Central memory CD8-positive, alpha-beta T cell (primary cell): ENCODE measurements around the gene TMEM132D.

ENCODE experiments used
- ATAC-seq: fragments of 150-1000 bp; cut with Tn5 transposase; replicated peaks from 2 replicates; pipeline ENCODE4 v1.10.0; 2022; ENCODE audit warnings: mild to moderate bottlenecking, moderate FRiP score, moderate number of reproducible peaks; ENCODE audit not compliant: poor library complexity, severe bottlenecking; ENCODE audit errors: extremely low read depth
- DNase-seq, 2 donors: peaks; one replicate each; pipeline ENCODE4 v3.0.0; 2021; ENCODE audit warnings: low spot score in 2 of 2
- H3K27ac Mint-ChIP-seq: one replicate; pipeline ENCODE4 v1.8.0; 2022; ENCODE audit warnings: low read depth, mild to moderate bottlenecking, moderate library complexity, mixed read lengths
- H3K27me3 Mint-ChIP-seq: one replicate; pipeline ENCODE4 v1.8.0; 2022; ENCODE audit warnings: mixed read lengths
- H3K36me3 Mint-ChIP-seq: one replicate; pipeline ENCODE4 v1.8.0; 2022; ENCODE audit warnings: mild to moderate bottlenecking, moderate library complexity, mixed read lengths; ENCODE audit not compliant: insufficient read depth
- H3K4me1 Mint-ChIP-seq: one replicate; pipeline ENCODE4 v1.8.0; 2022; ENCODE audit warnings: mixed read lengths
- H3K4me3 Mint-ChIP-seq: one replicate; pipeline ENCODE4 v1.8.0; 2022; ENCODE audit warnings: mild to moderate bottlenecking, moderate library complexity, mixed read lengths
- H3K9me3 Mint-ChIP-seq: one replicate; pipeline ENCODE4 v1.8.0; 2022; ENCODE audit warnings: mixed read lengths

TMEM132D gene

DNA sequence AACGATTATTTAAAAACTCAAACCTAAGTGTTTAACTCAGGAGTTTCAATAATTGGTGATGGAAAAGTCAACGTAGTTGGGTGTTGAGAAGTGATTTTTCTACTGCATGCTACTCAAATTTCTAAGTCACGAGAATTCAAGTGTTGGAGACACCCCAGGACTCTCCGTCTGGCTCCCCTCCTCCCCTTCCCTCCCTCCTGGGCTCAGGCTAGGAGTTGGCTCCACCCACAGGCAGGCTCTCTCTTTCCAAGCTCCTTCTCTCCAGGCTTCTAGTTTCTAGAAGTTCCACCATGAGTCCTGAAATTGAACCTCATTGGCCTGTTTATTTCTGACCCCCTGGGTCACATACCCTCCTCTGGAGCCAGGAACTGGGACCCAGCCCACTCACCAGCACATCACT lies 73.0 kb downstream of the TMEM132D start:
- ATAC-seq (no peak), DNase-seq (no peak)
- Mint-ChIP-seq H3K9me3 (peaks cover 6% of the 10 kb centered on the region), H3K4me1 (no peaks in the 10 kb centered on the region), H3K4me3 (no peak overlapping the region), H3K27ac (no peak overlapping the region), H3K27me3 (no peaks in the 10 kb centered on the region), H3K36me3 (peaks cover 2% of the 10 kb centered on the region)

GRCh38 chr12:129827866-129828384 lies 75.9 kb downstream of the TMEM132D start:
- no peak overlapping the region for H3K4me3 Mint-ChIP-seq

GRCh38 chr12:129827102-129827865 lies 76.5 kb downstream of the TMEM132D start:
- H3K4me1 Mint-ChIP-seq = no peaks in the 10 kb centered on the region
- H3K27ac Mint-ChIP-seq = no peak overlapping the region
- DNase-seq (no peak), ATAC-seq (no peak)
- peaks cover 2% of the 10 kb centered on the region for H3K36me3 Mint-ChIP-seq
- H3K4me3 Mint-ChIP-seq = no peak overlapping the region
- peaks cover 6% of the 10 kb centered on the region for H3K9me3 Mint-ChIP-seq
- H3K27me3 Mint-ChIP-seq = no peaks in the 10 kb centered on the region

More at GRCh38 chr12:129827866-129828384, 75.9 kb downstream of the TMEM132D start:
- ATAC-seq (no peak), DNase-seq (no peak)
- H3K9me3 Mint-ChIP-seq = peaks cover 6% of the 10 kb centered on the region
- no peaks in the 10 kb centered on the region for H3K4me1 Mint-ChIP-seq
- H3K36me3 Mint-ChIP-seq = peaks cover 2% of the 10 kb centered on the region
- no peak overlapping the region for H3K27ac Mint-ChIP-seq
- H3K27me3 Mint-ChIP-seq = no peaks in the 10 kb centered on the region

GRCh38 chr12:129826273-129826672 lies 77.6 kb downstream of the TMEM132D start:
- Mint-ChIP-seq H3K36me3 (peaks cover 2% of the 10 kb centered on the region), H3K27ac (no peak overlapping the region), H3K4me3 (no peak overlapping the region), H3K9me3 (peaks cover 6% of the 10 kb centered on the region), H3K27me3 (no peaks in the 10 kb centered on the region), H3K4me1 (no peaks in the 10 kb centered on the region)
- no peak for ATAC-seq
- no peak for DNase-seq

- H3K4me3 Mint-ChIP-seq = no peak overlapping the region
- no peaks in the 10 kb centered on the region for H3K27me3 Mint-ChIP-seq
- ATAC-seq (no peak), DNase-seq (no peak)
- H3K9me3 Mint-ChIP-seq = peaks cover 6% of the 10 kb centered on the region
- peaks cover 2% of the 10 kb centered on the region for H3K36me3 Mint-ChIP-seq
- no peaks in the 10 kb centered on the region for H3K4me1 Mint-ChIP-seq
- H3K27ac Mint-ChIP-seq = no peak overlapping the region
Observed at GRCh38 chr12:129825316-129825715, 78.5 kb downstream of the TMEM132D start.

DNA sequence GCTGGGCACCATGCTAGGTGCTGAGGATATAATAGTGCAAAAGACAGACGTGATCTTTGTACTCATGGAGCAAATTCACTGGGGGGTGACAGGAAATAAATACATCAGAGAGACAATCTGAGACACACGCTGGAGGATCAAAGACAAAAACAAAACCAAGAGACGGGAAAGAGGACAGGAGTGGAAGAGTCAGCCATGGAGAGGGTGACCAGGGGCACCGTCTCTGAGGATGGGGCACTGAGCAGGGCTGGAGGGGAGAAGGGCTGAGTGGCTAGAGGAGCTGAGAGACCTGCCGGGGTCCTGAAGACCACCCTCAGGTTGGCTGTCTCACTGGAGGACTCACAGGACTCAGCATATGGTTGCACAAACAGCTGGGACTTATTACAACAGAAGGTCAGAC lies 81.9 kb downstream of the TMEM132D start:
- Mint-ChIP-seq H3K9me3 (no peaks in the 10 kb centered on the region), H3K4me1 (no peaks in the 10 kb centered on the region), H3K27me3 (no peaks in the 10 kb centered on the region), H3K4me3 (no peak overlapping the region), H3K27ac (no peak overlapping the region), H3K36me3 (no peaks in the 10 kb centered on the region)
- ATAC-seq = no peak
- no peak for DNase-seq

- ATAC-seq (no peak), DNase-seq (no peak)
- Mint-ChIP-seq H3K27ac (no peak overlapping the region), H3K9me3 (no peaks in the 10 kb centered on the region), H3K4me1 (no peaks in the 10 kb centered on the region), H3K36me3 (no peaks in the 10 kb centered on the region), H3K27me3 (no peaks in the 10 kb centered on the region), H3K4me3 (no peak overlapping the region)
Observed at GRCh38 chr12:129819391-129819790, 84.4 kb downstream of the TMEM132D start.

- ATAC-seq (no peak), DNase-seq (no peak)
- H3K27me3 Mint-ChIP-seq = no peaks in the 10 kb centered on the region
- H3K4me1 Mint-ChIP-seq = no peaks in the 10 kb centered on the region
- no peaks in the 10 kb centered on the region for H3K36me3 Mint-ChIP-seq
- no peak overlapping the region for H3K27ac Mint-ChIP-seq
- no peak overlapping the region for H3K4me3 Mint-ChIP-seq
- no peaks in the 10 kb centered on the region for H3K9me3 Mint-ChIP-seq
Observed at GRCh38 chr12:129815846-129816245, 88.0 kb downstream of the TMEM132D start.

GRCh38 chr12:129811963-129812362 lies 91.9 kb downstream of the TMEM132D start:
- Mint-ChIP-seq H3K9me3 (peaks cover 5% of the 10 kb centered on the region), H3K27ac (no peak overlapping the region), H3K36me3 (no peaks in the 10 kb centered on the region), H3K27me3 (no peaks in the 10 kb centered on the region), H3K4me3 (no peak overlapping the region), H3K4me1 (no peaks in the 10 kb centered on the region)
- ATAC-seq = no peak
- DNase-seq = no peak

GRCh38 chr12:129807136-129807535 lies 96.7 kb downstream of the TMEM132D start:
- H3K9me3 Mint-ChIP-seq = peaks cover 5% of the 10 kb centered on the region
- H3K4me3 Mint-ChIP-seq = no peak overlapping the region
- no peaks in the 10 kb centered on the region for H3K4me1 Mint-ChIP-seq
- ATAC-seq (no peak), DNase-seq (no peak)
- H3K36me3 Mint-ChIP-seq = no peaks in the 10 kb centered on the region
- no peaks in the 10 kb centered on the region for H3K27me3 Mint-ChIP-seq
- no peak overlapping the region for H3K27ac Mint-ChIP-seq

GRCh38 chr12:129791396-129791795 lies 112.4 kb downstream of the TMEM132D start:
- no peak overlapping the region for H3K27ac Mint-ChIP-seq
- H3K4me1 Mint-ChIP-seq = no peaks in the 10 kb centered on the region
- H3K9me3 Mint-ChIP-seq = peaks cover 9% of the 10 kb centered on the region
- H3K4me3 Mint-ChIP-seq = no peak overlapping the region
- ATAC-seq (no peak), DNase-seq (no peak)
- H3K36me3 Mint-ChIP-seq = peaks cover 2% of the 10 kb centered on the region
- H3K27me3 Mint-ChIP-seq = no peaks in the 10 kb centered on the region

GRCh38 chr12:129790930-129791329 lies 112.9 kb downstream of the TMEM132D start:
- DNase-seq (no peak), ATAC-seq (no peak)
- Mint-ChIP-seq H3K9me3 (peaks cover 9% of the 10 kb centered on the region), H3K27ac (no peak overlapping the region), H3K4me3 (no peak overlapping the region), H3K36me3 (peaks cover 2% of the 10 kb centered on the region), H3K4me1 (no peaks in the 10 kb centered on the region), H3K27me3 (no peaks in the 10 kb centered on the region)

GRCh38 chr12:129790331-129790730 lies 113.5 kb downstream of the TMEM132D start:
- no peak for DNase-seq
- Mint-ChIP-seq H3K9me3 (peaks cover 9% of the 10 kb centered on the region), H3K4me1 (no peaks in the 10 kb centered on the region), H3K27ac (no peak overlapping the region), H3K36me3 (peaks cover 2% of the 10 kb centered on the region), H3K27me3 (no peaks in the 10 kb centered on the region), H3K4me3 (no peak overlapping the region)
- ATAC-seq = no peak
